Smooth muscle cell of the pulmonary artery (primary cell): ENCODE results near the gene POU2AF1. TPM values are rescaled to one million over a fixed set of nuclear protein-coding genes. Genes with fewer than 3 reads are reported as not detected.

Experiments used
- total RNA-seq: library from RNA; depleted of rRNA; stranded (reverse); fragments of >200 nt; gene quantifications from 2 replicates; pipeline ENCODE4 v1.2.3, GENCODE V29; 2014

POU2AF1 gene, protein sequence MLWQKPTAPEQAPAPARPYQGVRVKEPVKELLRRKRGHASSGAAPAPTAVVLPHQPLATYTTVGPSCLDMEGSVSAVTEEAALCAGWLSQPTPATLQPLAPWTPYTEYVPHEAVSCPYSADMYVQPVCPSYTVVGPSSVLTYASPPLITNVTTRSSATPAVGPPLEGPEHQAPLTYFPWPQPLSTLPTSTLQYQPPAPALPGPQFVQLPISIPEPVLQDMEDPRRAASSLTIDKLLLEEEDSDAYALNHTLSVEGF
- not detected in 2 replicates for total RNA-seq

GRCh38 chr11:111378861-111379601, at the start of gene POU2AF1:
Gene POU2AF1 (minus strand): TSS chr11:111379275. CDS start chr11:111379177, 98 bp downstream.

Other genes with a start within 250 kb of the POU2AF1 start
- not detected in 2 replicates for gene POU2AF2, start 133.6 kb downstream of the POU2AF1 start, total RNA-seq
- gene POU2AF3, start 80.7 kb downstream of the POU2AF1 start, total RNA-seq, result not detected in 2 replicates
- not detected in 2 replicates for gene BTG4, start 133.1 kb upstream of the POU2AF1 start, total RNA-seq
- gene HOATZ, start 135.5 kb upstream of the POU2AF1 start, total RNA-seq, result not detected in 2 replicates
- gene LAYN, start 161.4 kb upstream of the POU2AF1 start, total RNA-seq, result 21.2 and 35.2 TPM in 2 replicates
- 13.1 and 16.0 TPM in 2 replicates for gene SIK2, start 223.2 kb upstream of the POU2AF1 start, total RNA-seq